SK-N-SH (cell line): ENCODE measurements around the gene ERICH3.

Source experiments
- CTCF ChIP-seq: fragments of 200-600 bp; sonication (generic); IDR thresholded peaks from 2 replicates; pipeline ENCODE4 v1.6.1; 2017; ENCODE audit warnings: antibody characterized with exemption, mild to moderate bottlenecking, moderate library complexity
- POLR2AphosphoS5 ChIP-seq: IDR thresholded peaks from 2 replicates; pipeline ENCODE4 v1.6.1; 2012; ENCODE audit warnings: low read depth, low read length
- REST ChIP-seq: IDR thresholded peaks from 2 replicates; pipeline ENCODE4 v1.6.1; 2012; ENCODE audit warnings: mild to moderate bottlenecking, low read depth, low read length, moderate library complexity
- TCF12 ChIP-seq: IDR thresholded peaks from 2 replicates; pipeline ENCODE4 v1.4.0; 2012

- TF ChIP-seq CTCF: no peak
- TF ChIP-seq REST: no peak
- TF ChIP-seq TCF12: no peak
- no peak for TF ChIP-seq POLR2AphosphoS5
Observed at GRCh38 chr1:74714429-74715235, 41.0 kb upstream of the ERICH3 start.
